Measurements from ENCODE around the gene CACNA1G.

CACNA1G gene

GRCh38 chr17:50618300-50618699, 57.8 kb downstream of the CACNA1G start:
- H3K9me3 ChIP-seq (ENCODE audit: control insufficient read depth, insufficient read depth, low read depth, low read length) = no peaks in the 10 kb centered on the region
- H3K27me3 ChIP-seq (ENCODE audit: control insufficient read depth, insufficient read depth, low read length) = peaks cover 5% of the 10 kb centered on the region
- no peak overlapping the region for H3K27ac ChIP-seq (ENCODE audit: low read depth, low read length)

GRCh38 chr17:50618941-50619340, 58.4 kb downstream of the CACNA1G start:
- Histone ChIP-seq H3K9me3 (ENCODE audit: control insufficient read depth, insufficient read depth, low read depth, low read length) (no peaks in the 10 kb centered on the region), H3K9ac (ENCODE audit: low read length) (no peak overlapping the region), H3K27me3 (ENCODE audit: control insufficient read depth, insufficient read depth, low read length) (peaks cover 5% of the 10 kb centered on the region), H3K27ac (ENCODE audit: low read depth, low read length) (no peak overlapping the region), H3K36me3 (ENCODE audit: control insufficient read depth, insufficient read depth, low read length) (no peaks in the 10 kb centered on the region), H3K4me1 (ENCODE audit: control insufficient read depth, insufficient read depth, low read length) (peaks cover 29% of the 10 kb centered on the region), H3K4me3 (ENCODE audit: low read depth, low read length) (no peak overlapping the region)

More at GRCh38 chr17:50618300-50618699, 57.8 kb downstream of the CACNA1G start:
- H3K4me1 ChIP-seq (ENCODE audit: control insufficient read depth, insufficient read depth, low read length) = peaks cover 22% of the 10 kb centered on the region
- H3K36me3 ChIP-seq (ENCODE audit: control insufficient read depth, insufficient read depth, low read length) = no peaks in the 10 kb centered on the region
- no peak overlapping the region for H3K9ac ChIP-seq (ENCODE audit: low read length)
- H3K4me3 ChIP-seq (ENCODE audit: low read depth, low read length) = no peak overlapping the region

GRCh38 chr17:50619489-50619888, 59.0 kb downstream of the CACNA1G start:
- no peaks in the 10 kb centered on the region for H3K36me3 ChIP-seq (ENCODE audit: control insufficient read depth, insufficient read depth, low read length)
- no peak overlapping the region for H3K9ac ChIP-seq (ENCODE audit: low read length)
- no peak overlapping the region for H3K27ac ChIP-seq (ENCODE audit: low read depth, low read length)
- no peak overlapping the region for H3K4me3 ChIP-seq (ENCODE audit: low read depth, low read length)
- H3K27me3 ChIP-seq (ENCODE audit: control insufficient read depth, insufficient read depth, low read length) = peaks cover 5% of the 10 kb centered on the region
- H3K4me1 ChIP-seq (ENCODE audit: control insufficient read depth, insufficient read depth, low read length) = peaks cover 30% of the 10 kb centered on the region
- no peaks in the 10 kb centered on the region for H3K9me3 ChIP-seq (ENCODE audit: control insufficient read depth, insufficient read depth, low read depth, low read length)

GRCh38 chr17:50620237-50620636, 59.7 kb downstream of the CACNA1G start:
- H3K27ac ChIP-seq (ENCODE audit: low read depth, low read length) = no peak overlapping the region
- H3K36me3 ChIP-seq (ENCODE audit: control insufficient read depth, insufficient read depth, low read length) = no peaks in the 10 kb centered on the region
- peaks cover 5% of the 10 kb centered on the region for H3K27me3 ChIP-seq (ENCODE audit: control insufficient read depth, insufficient read depth, low read length)
- no peak overlapping the region for H3K4me3 ChIP-seq (ENCODE audit: low read depth, low read length)
- no peak overlapping the region for H3K9ac ChIP-seq (ENCODE audit: low read length)
- peaks cover 30% of the 10 kb centered on the region for H3K4me1 ChIP-seq (ENCODE audit: control insufficient read depth, insufficient read depth, low read length)
- no peaks in the 10 kb centered on the region for H3K9me3 ChIP-seq (ENCODE audit: control insufficient read depth, insufficient read depth, low read depth, low read length)

- peaks cover 33% of the 10 kb centered on the region for H3K4me1 ChIP-seq (ENCODE audit: control insufficient read depth, insufficient read depth, low read length)
- H3K27me3 ChIP-seq (ENCODE audit: control insufficient read depth, insufficient read depth, low read length) = peaks cover 5% of the 10 kb centered on the region
- H3K9ac ChIP-seq (ENCODE audit: low read length) = no peak overlapping the region
- H3K27ac ChIP-seq (ENCODE audit: low read depth, low read length) = no peak overlapping the region
- H3K36me3 ChIP-seq (ENCODE audit: control insufficient read depth, insufficient read depth, low read length) = no peaks in the 10 kb centered on the region
- H3K9me3 ChIP-seq (ENCODE audit: control insufficient read depth, insufficient read depth, low read depth, low read length) = no peaks in the 10 kb centered on the region
- H3K4me3 ChIP-seq (ENCODE audit: low read depth, low read length) = no peak overlapping the region
Observed at GRCh38 chr17:50620858-50621257, 60.3 kb downstream of the CACNA1G start.

GRCh38 chr17:50621574-50622031, 61.1 kb downstream of the CACNA1G start:
- H3K27ac ChIP-seq (ENCODE audit: low read depth, low read length) = no peak overlapping the region
- peaks cover 34% of the 10 kb centered on the region for H3K4me1 ChIP-seq (ENCODE audit: control insufficient read depth, insufficient read depth, low read length)
- no peak overlapping the region for H3K9ac ChIP-seq (ENCODE audit: low read length)
- peaks cover 5% of the 10 kb centered on the region for H3K27me3 ChIP-seq (ENCODE audit: control insufficient read depth, insufficient read depth, low read length)
- no peaks in the 10 kb centered on the region for H3K9me3 ChIP-seq (ENCODE audit: control insufficient read depth, insufficient read depth, low read depth, low read length)
- H3K4me3 ChIP-seq (ENCODE audit: low read depth, low read length) = no peak overlapping the region
- no peaks in the 10 kb centered on the region for H3K36me3 ChIP-seq (ENCODE audit: control insufficient read depth, insufficient read depth, low read length)

GRCh38 chr17:50624321-50624934, 63.9 kb downstream of the CACNA1G start:
- Histone ChIP-seq H3K4me1 (ENCODE audit: control insufficient read depth, insufficient read depth, low read length) (peaks cover 50% of the 10 kb centered on the region), H3K36me3 (ENCODE audit: control insufficient read depth, insufficient read depth, low read length) (no peaks in the 10 kb centered on the region), H3K27ac (ENCODE audit: low read depth, low read length) (no peak overlapping the region), H3K27me3 (ENCODE audit: control insufficient read depth, insufficient read depth, low read length) (peaks cover 5% of the 10 kb centered on the region), H3K9ac (ENCODE audit: low read length) (no peak overlapping the region), H3K9me3 (ENCODE audit: control insufficient read depth, insufficient read depth, low read depth, low read length) (no peaks in the 10 kb centered on the region), H3K4me3 (ENCODE audit: low read depth, low read length) (no peak overlapping the region)

- Histone ChIP-seq H3K4me3 (ENCODE audit: low read depth, low read length) (no peak overlapping the region), H3K4me1 (ENCODE audit: control insufficient read depth, insufficient read depth, low read length) (peaks cover 44% of the 10 kb centered on the region), H3K9ac (ENCODE audit: low read length) (no peak overlapping the region), H3K27ac (ENCODE audit: low read depth, low read length) (no peak overlapping the region), H3K27me3 (ENCODE audit: control insufficient read depth, insufficient read depth, low read length) (peaks cover 5% of the 10 kb centered on the region), H3K9me3 (ENCODE audit: control insufficient read depth, insufficient read depth, low read depth, low read length) (no peaks in the 10 kb centered on the region), H3K36me3 (ENCODE audit: control insufficient read depth, insufficient read depth, low read length) (no peaks in the 10 kb centered on the region)
Observed at GRCh38 chr17:50625032-50625871, 64.7 kb downstream of the CACNA1G start.

- no peak overlapping the region for H3K4me3 ChIP-seq (ENCODE audit: low read depth, low read length)
- no peak overlapping the region for H3K27ac ChIP-seq (ENCODE audit: low read depth, low read length)
- peaks cover 36% of the 10 kb centered on the region for H3K4me1 ChIP-seq (ENCODE audit: control insufficient read depth, insufficient read depth, low read length)
- no peaks in the 10 kb centered on the region for H3K36me3 ChIP-seq (ENCODE audit: control insufficient read depth, insufficient read depth, low read length)
- H3K9ac ChIP-seq (ENCODE audit: low read length) = no peak overlapping the region
- H3K9me3 ChIP-seq (ENCODE audit: control insufficient read depth, insufficient read depth, low read depth, low read length) = no peaks in the 10 kb centered on the region
- H3K27me3 ChIP-seq (ENCODE audit: control insufficient read depth, insufficient read depth, low read length) = no peaks in the 10 kb centered on the region; the same call in 1 of the 2 replicates
Observed at GRCh38 chr17:50626037-50626574, 65.6 kb downstream of the CACNA1G start.

- peaks cover 31% of the 10 kb centered on the region for H3K4me1 ChIP-seq (ENCODE audit: control insufficient read depth, insufficient read depth, low read length)
- H3K9ac ChIP-seq (ENCODE audit: low read length) = no peak overlapping the region
- no peak overlapping the region for H3K4me3 ChIP-seq (ENCODE audit: low read depth, low read length)
- H3K36me3 ChIP-seq (ENCODE audit: control insufficient read depth, insufficient read depth, low read length) = no peaks in the 10 kb centered on the region
- H3K27me3 ChIP-seq (ENCODE audit: control insufficient read depth, insufficient read depth, low read length) = peaks cover 9% of the 10 kb centered on the region
- no peak overlapping the region for H3K27ac ChIP-seq (ENCODE audit: low read depth, low read length)
- H3K9me3 ChIP-seq (ENCODE audit: control insufficient read depth, insufficient read depth, low read depth, low read length) = no peaks in the 10 kb centered on the region
Observed at GRCh38 chr17:50627036-50627781, 66.7 kb downstream of the CACNA1G start.

All from HUES6 (cell line).